GM19395 (cell line): ENCODE measurements around the gene OR10V1.

Source experiments
- ATAC-seq: cut with Tn5 transposase; IDR thresholded peaks from one replicate; pipeline ENCODE4 v1.9.1; 2021; ENCODE audit warnings: mild to moderate bottlenecking, moderate library complexity; ENCODE audit not compliant: unreplicated experiment

The OR10V1 gene

GRCh38 chr11:59713745-59714144, at the start of gene OR10V1:
Gene OR10V1, minus strand, starts transcription at chr11:59713845. Its CDS starts 0 bp downstream, at chr11:59713845.
- ATAC-seq = no peak

- ATAC-seq = no peak
These were observed 48.3 kb upstream of the OR10V1 start for GRCh38 chr11:59761993-59762392.

- no peak for ATAC-seq
These were observed 47.1 kb upstream of the OR10V1 start for GRCh38 chr11:59760771-59761170.

- ATAC-seq = no peak
These were observed 46.3 kb upstream of the OR10V1 start for GRCh38 chr11:59759900-59760299.

GRCh38 chr11:59758401-59759037, 44.9 kb upstream of the OR10V1 start:
- no peak for ATAC-seq

GRCh38 chr11:59756845-59757244, 43.2 kb upstream of the OR10V1 start:
- no peak for ATAC-seq

GRCh38 chr11:59756558-59756840, 42.9 kb upstream of the OR10V1 start:
- no peak for ATAC-seq

GRCh38 chr11:59755701-59756557, 42.3 kb upstream of the OR10V1 start:
- no peak for ATAC-seq

- ATAC-seq = peak; percentile 58
These were observed 41.4 kb upstream of the OR10V1 start, which contains the start of gene STX3 for GRCh38 chr11:59754859-59755700. Gene STX3, plus strand, starts transcription at chr11:59755376. Its CDS starts 230 bp downstream, at chr11:59755606.

GRCh38 chr11:59754494-59754858, 40.8 kb upstream of the OR10V1 start:
- ATAC-seq = peak; percentile 47

- peak; percentile 84 for ATAC-seq
These were observed 40.2 kb upstream of the OR10V1 start for GRCh38 chr11:59753650-59754493.

- ATAC-seq = no peak
These were observed 32.5 kb upstream of the OR10V1 start for GRCh38 chr11:59746111-59746510.

- ATAC-seq = no peak
These were observed 17.4 kb upstream of the OR10V1 start for GRCh38 chr11:59730896-59731565.

GRCh38 chr11:59729834-59730233, 16.2 kb upstream of the OR10V1 start:
- ATAC-seq = no peak

GRCh38 chr11:59728913-59729312, 15.3 kb upstream of the OR10V1 start:
- no peak for ATAC-seq

GRCh38 chr11:59728154-59728553, 14.5 kb upstream of the OR10V1 start:
- no peak for ATAC-seq

- ATAC-seq = no peak
These were observed 13.8 kb upstream of the OR10V1 start for GRCh38 chr11:59727426-59727825.

- ATAC-seq = no peak
These were observed 10.4 kb upstream of the OR10V1 start for GRCh38 chr11:59724066-59724465.

- ATAC-seq = no peak
These were observed 5.9 kb upstream of the OR10V1 start for GRCh38 chr11:59719556-59719955.

- no peak for ATAC-seq
These were observed 2.4 kb upstream of the OR10V1 start for GRCh38 chr11:59716051-59716450.
